ENCODE results near the gene PIGL.

PIGL gene

GRCh38 chr17:16374146-16374938 is 157.3 kb downstream of the PIGL start:
- in situ Hi-C loops (cut with HindIII; ENCODE audit: low pct_ligation_motif_present, low pct_unique_long_range_greater_than_20kb, low sequenced_read_pairs) = no loop called here
- no peak for DNase-seq
